AG09309 (cell line): ENCODE results near the gene SLC23A1.

Experiments used
- DNase-seq: peaks from one replicate; pipeline ENCODE4 v3.0.0-alpha.2; 2010; ENCODE audit warnings: low read depth
- H3K4me3 ChIP-seq: 2 replicates; pipeline ENCODE4 v1.5.1; 2011; ENCODE audit warnings: mild to moderate bottlenecking, low read depth, low read length, moderate library complexity; ENCODE audit not compliant: control insufficient read depth
- CTCF ChIP-seq: IDR thresholded peaks from 2 replicates; pipeline ENCODE4 v1.5.1; 2011; ENCODE audit warnings: mild to moderate bottlenecking, low read depth, low read length, inconsistent platforms; ENCODE audit not compliant: insufficient read depth, control insufficient read depth; ENCODE audit errors: missing control alignments

The SLC23A1 gene

GRCh38 chr5:139385061-139386049 is 2.3 kb upstream of the SLC23A1 start:
- no peak for DNase-seq
- TF ChIP-seq CTCF: no peak
- peak overlapping the region; percentile 26 for H3K4me3 ChIP-seq

GRCh38 chr5:139384591-139385051 is 1.5 kb upstream of the SLC23A1 start:
- no peak for DNase-seq

GRCh38 chr5:139383993-139384590 is 995 bp upstream of the SLC23A1 start:
- TF ChIP-seq CTCF: no peak
- no peak overlapping the region for H3K4me3 ChIP-seq

More at GRCh38 chr5:139384591-139385051, 1.5 kb upstream of the SLC23A1 start:
- H3K4me3 ChIP-seq: peak overlapping the region; percentile 26
- TF ChIP-seq CTCF: no peak

GRCh38 chr5:139382807-139383206 is 290 bp downstream of the SLC23A1 start:
- no peak for DNase-seq
- no peak overlapping the region for H3K4me3 ChIP-seq
- no peak for TF ChIP-seq CTCF

More at GRCh38 chr5:139383993-139384590, 995 bp upstream of the SLC23A1 start:
- no peak for DNase-seq

- no peak overlapping the region for H3K4me3 ChIP-seq
- no peak for TF ChIP-seq CTCF
- DNase-seq: no peak
These were observed 998 bp downstream of the SLC23A1 start for GRCh38 chr5:139381837-139382761.

- no peak overlapping the region for H3K4me3 ChIP-seq
- no peak for TF ChIP-seq CTCF
- DNase-seq: no peak
These were observed 3.3 kb downstream of the SLC23A1 start for GRCh38 chr5:139379626-139380449.
